NT2/D1 (cell line): ENCODE measurements around the gene GAB1.

Source experiments
- SUZ12 ChIP-seq: IDR thresholded peaks from 2 replicates; pipeline ENCODE4 v1.6.1; 2011; ENCODE audit not compliant: insufficient read length, insufficient read depth; ENCODE audit errors: extremely low read depth
- YY1 ChIP-seq: IDR thresholded peaks from 2 replicates; pipeline ENCODE4 v1.6.1; 2011; ENCODE audit not compliant: insufficient read length, insufficient read depth
- ZNF274 ChIP-seq: IDR thresholded peaks from 2 replicates; pipeline ENCODE4 v1.6.1; 2011; ENCODE audit warnings: mild to moderate bottlenecking, low read depth, low read length

- TF ChIP-seq ZNF274 (no peak), YY1 (no peak), SUZ12 (no peak)
Measured at GRCh38 chr4:143362349-143363046, 25.8 kb downstream of the GAB1 start.
